ENCODE measurements around the gene ARHGEF1.
"Not testable (repeated sequence)": the region's sequence is repeated elsewhere in the genome, so short reads cannot be mapped to it uniquely, and the experiment has no call there.

ARHGEF1 gene

GRCh38 chr19:41906271-41906670 lies 23.3 kb downstream of the ARHGEF1 start:
- DNase-seq, result no peak

DNA sequence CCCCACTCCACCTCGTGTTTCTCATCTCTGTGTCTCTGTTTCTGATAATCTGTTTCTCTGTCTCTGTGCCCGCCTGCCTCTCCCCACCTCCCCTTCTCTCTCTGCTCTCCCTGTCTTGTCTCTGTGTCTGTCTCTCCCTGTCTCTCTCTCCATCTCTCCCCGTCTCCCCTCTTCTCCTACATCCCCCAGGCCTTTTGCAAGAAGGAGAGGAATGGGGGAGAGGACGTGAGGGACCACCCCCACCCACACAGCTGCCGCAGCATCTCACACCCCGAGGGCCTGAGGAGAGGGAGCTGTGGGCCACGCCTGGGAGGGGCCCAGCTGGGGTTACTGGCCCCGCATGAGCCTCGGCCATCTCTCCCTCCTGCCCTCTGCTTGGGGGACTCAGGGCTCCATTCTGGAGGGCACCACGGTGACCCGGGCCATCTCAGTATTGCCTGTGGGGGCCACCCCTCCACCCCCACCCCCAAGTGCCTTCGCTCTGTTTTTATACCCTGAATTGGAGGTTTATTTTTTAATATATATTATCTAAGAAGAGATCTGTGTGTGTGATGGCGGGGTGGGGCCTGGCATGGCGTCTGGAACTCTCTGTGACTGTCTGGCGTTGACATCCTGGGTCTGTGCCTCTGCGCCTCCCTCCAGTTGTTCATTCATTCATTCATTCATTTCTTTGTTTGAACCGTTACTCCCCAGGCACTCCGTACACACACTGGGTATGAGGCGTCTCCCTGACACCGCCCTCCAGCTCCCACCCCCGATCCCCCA lies 24.1 kb downstream of the ARHGEF1 start:
- DNase-seq, result no peak

DNA sequence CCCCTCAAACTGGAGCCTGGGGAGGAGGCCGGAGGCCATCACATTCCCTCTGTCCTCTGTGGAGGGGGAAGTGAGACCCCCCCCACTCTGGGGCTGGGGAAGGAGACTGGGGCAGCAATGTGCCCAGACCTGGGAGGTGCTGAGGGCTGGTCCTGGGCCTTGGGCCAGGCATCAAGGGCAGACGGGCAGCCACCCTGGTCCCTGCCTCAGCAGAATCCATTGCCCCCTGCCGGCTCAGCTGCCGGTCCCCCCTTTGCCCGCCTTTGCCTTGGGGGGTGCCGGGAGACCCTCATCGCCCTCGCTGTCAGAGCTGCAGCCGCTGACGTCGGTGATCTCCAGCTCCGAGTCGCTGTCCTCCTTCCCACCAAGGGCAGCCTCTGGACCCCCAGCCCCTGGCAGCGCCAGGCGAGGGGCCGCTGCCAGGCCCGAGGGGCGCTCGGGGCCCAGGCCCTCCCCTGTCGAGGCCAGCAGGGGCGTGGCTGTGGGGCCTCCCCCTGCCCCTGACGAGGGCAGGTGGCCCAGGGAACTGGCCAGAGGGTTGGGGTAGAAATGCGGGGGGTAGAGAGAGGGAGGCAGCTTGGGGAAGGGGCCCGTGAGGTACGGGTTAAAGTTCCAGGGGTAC lies 25.1 kb downstream of the ARHGEF1 start:
- no peak for DNase-seq

DNA sequence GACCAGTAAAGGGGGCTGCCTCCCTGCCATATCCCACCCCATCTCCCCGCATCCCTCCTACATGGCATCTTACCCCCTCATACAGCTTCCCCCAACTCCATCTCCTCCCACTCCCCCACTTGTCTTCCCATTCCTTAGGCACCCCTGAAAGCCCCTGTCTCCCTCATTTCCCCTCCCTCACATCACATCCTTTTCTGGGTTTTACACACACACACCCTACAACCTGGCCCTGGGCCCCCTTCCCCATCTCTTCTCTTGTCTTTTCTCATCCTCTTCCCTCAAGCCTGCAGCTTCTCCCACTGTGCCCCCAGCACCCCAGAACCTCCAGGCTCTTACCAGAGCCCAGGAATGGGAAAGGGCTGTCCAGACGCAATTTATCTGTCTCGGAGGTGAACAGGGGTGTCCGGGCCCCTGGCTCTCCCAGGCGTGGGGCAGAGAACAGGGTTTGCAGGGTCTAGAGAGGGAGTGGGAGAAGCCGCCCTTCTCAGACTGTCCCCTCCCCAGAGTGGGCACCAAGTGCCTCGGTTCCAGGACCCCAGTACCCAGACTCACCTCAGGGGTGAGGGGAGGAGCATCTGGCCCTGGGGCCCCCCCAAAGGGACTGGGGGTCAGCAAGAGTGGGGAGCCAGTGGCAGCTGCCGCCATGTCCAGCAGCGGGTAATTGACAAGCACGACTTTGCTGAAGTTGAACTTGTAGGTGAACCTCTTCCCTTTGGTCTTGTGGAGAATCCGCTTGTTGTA lies 25.9 kb downstream of the ARHGEF1 start:
- no peak for DNase-seq

- no peak for DNase-seq
Measured at GRCh38 chr19:41909706-41910105, 26.7 kb downstream of the ARHGEF1 start.

DNA sequence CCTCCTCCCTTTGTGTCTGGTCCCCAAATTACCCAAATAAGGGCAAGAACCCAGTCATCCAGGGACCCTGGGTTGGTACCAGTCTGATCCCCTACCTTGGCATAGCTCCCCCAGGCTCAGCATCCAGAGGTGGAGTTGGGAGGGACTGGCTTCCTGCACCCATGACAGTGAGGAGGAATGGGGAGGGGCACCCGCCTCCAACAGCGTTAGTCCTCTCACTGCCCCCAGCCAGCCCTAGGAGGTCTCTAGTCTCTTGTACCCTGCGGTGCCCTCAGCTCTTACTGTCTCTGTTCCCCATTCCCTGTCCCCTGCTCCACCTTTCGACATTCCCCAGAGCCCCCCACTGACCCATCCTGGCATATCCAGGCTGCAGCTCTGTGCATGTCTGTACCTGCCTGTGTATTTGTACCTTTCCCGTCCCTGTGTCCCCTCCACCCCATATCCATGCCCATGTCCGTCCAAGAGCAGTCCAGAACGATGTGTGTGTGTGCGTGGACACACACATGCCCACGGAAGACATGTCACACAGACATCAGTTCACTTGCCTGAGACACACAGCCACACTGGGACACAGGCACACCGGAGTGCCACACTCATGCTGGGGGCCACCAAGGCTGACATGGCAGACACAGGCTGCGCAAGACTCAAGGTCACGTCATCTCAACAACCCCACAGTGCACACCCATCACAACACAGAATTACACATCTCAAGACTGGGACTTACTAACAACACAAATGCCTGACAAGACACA lies 27.4 kb downstream of the ARHGEF1 start:
- DNase-seq, result no peak

DNA sequence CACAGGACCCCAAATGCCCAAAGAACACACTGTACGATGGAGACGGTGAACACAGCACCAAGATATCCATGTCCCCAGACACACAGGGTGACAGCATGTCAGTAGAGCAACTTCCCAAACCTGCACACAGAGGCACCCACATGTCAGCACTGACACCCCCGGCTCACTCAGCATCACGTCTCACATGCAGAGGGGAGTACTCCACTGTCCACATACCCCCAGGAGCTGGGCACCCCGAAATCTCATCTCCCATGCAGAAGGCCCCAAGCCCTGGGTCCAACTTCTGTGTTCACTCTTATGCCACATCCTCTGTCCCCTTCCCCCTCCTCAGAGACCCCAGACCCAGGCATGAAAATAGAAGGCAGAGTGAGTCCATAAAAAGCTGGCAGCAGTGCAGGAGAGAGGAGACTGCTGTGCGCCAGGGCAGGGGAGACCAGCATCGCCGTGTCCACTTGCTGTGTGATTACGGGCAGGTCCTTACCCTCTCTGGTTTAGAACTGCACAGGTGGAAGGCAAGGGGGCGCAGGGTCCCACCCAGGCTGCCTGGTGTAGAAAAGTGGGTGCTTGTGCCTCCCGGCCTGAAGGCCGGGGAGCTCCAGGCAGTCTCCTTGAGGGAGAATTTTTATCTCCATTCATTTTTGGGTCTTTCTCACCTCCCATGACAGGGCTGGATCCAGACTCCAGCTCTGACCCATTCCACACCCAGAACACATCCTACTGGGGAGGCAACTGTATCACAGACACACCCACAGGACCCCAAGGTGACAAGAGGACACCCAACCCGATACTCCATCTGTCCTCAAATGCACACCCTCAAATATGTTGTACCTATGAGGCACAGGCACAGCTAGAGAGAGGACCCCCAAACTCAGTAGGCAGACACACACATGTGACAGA lies 28.3 kb downstream of the ARHGEF1 start:
- DNase-seq, result no peak

GRCh38 chr19:41911889-41912731 lies 29.1 kb downstream of the ARHGEF1 start:
- DNase-seq, result no peak

DNA sequence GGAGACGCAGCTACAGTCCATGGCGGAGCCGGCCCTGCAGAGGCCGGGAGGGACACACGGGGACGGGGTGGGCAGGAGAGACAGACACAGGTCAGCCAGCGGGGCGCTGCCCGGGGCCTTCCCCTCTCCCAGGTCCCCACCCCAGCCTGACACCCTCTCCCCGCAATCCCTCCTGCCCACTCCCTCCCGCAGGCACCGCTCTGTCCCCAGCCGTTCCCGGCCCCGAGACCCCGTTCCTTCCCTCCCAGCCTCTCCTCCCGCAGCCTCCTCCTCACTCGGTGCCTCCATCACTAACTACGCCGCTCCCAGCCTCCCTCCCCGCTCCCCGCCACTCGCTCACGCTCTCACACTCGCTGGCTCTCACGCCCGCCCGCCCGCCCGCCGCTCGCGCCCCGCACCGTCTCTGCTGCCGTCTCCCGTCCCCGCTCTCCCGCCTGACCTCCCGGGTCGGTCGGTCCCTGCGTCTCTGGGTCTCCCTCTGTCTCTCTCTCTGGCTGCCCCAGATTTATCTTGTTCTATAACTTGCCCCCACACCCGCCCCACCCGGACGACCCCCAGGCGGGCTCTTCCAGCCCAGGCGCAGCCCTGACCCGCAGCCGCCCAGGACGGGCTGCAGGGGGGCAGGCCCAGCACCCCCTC lies 30.0 kb downstream of the ARHGEF1 start:
- no peak for DNase-seq

- DNase-seq, result no peak
Measured at GRCh38 chr19:41913538-41914423, 30.8 kb downstream of the ARHGEF1 start.

- not testable (repeated sequence) for DNase-seq
Measured at GRCh38 chr19:41914424-41914834, 31.4 kb downstream of the ARHGEF1 start.

- no peak for DNase-seq
Measured at GRCh38 chr19:41915021-41915775, 32.2 kb downstream of the ARHGEF1 start.

DNA sequence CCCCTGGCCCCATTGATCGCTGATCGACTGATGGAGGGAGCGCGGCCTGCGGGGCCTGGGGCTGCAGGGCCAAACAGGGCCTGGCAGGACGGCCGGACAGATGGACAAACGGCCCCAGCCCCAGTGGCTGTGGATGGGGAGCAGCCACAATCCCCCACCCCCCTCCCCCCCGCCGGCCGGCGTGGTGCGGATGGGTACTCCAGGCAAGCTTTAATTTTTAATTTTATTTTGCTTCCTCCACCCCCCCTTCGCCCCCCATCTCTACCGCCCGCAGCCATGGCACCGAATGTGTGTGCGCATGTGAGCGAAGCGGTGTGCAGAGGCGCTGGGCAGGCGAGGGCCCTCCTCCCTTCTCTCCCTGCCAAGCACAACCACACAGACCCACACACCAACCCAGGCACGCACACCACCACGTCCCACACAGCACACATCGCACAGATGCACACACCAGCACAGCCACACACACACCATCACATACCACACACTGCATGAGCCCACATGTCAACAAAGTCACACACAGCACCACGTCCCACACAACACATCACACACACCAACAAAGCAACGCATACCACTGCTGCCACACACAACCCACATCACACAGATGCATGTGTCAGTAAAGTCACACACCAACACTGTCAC lies 32.9 kb downstream of the ARHGEF1 start:
- DNase-seq, result no peak

GRCh38 chr19:41917676-41918075 lies 34.7 kb downstream of the ARHGEF1 start:
- no peak for DNase-seq

- no peak for DNase-seq
Measured at GRCh38 chr19:41918095-41918494, 35.1 kb downstream of the ARHGEF1 start.

DNA sequence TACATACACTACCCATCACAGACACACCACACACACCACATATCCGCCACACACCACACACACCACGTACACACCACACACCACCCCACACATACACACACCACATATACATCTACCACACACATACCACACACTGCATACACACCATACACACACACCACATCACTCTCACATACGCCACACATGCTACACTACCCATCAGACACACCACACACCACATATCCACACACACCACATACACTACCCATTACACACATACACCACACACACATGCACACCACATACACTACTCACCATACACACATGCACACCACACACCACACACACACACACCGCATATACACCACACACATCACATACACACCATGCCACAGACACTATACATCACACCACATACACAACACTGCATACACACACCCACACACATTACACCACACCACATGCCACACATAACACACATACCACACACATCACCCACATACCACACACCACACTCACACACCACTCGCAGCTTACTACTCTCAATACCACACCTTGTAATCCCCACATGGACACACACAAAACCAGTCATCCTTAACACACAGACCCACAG lies 35.8 kb downstream of the ARHGEF1 start:
- DNase-seq, result no peak

- DNase-seq, result no peak
Measured at GRCh38 chr19:41919948-41920712, 37.1 kb downstream of the ARHGEF1 start.
